HepG2 (cell line): ENCODE results near the gene FOXA3. TPM values are rescaled to one million over a fixed set of nuclear protein-coding genes. Genes with fewer than 3 reads are reported as not detected.

Source experiments
- BORCS8-MEF2B ChIP-seq: sonication (generic); formaldehyde crosslinking; IDR thresholded peaks from 2 replicates; pipeline ENCODE4 v1.8.0; 2022; ENCODE audit warnings: mild to moderate bottlenecking, missing genetic modification reagents
- ELF3 ChIP-seq: IDR thresholded peaks from 2 replicates; pipeline ENCODE4 v1.6.1; 2016; ENCODE audit warnings: missing genetic modification reagents, missing compliant biosample characterization
- HNF1B ChIP-seq: sonication (generic); formaldehyde crosslinking; IDR thresholded peaks from 2 replicates; pipeline ENCODE4 v1.5.1; 2020; ENCODE audit warnings: mild to moderate bottlenecking, moderate library complexity, missing genetic modification reagents
- KAT8 ChIP-seq: IDR thresholded peaks from 2 replicates; pipeline ENCODE4 v1.6.1; 2016; ENCODE audit warnings: missing genetic modification reagents, missing compliant biosample characterization
- SNAI1 ChIP-seq: sonication (generic); formaldehyde crosslinking; IDR thresholded peaks from 2 replicates; pipeline ENCODE4 v1.5.0; 2020; ENCODE audit warnings: mild to moderate bottlenecking, missing genetic modification reagents, borderline replicate concordance
- SPEN ChIP-seq: sonication (generic); formaldehyde crosslinking; IDR thresholded peaks from 2 replicates; pipeline ENCODE4 v1.5.1; 2020; ENCODE audit warnings: low read depth, mild to moderate bottlenecking, missing genetic modification reagents
- TGIF2 ChIP-seq: IDR thresholded peaks from 2 replicates; pipeline ENCODE4 v1.6.1; 2016; ENCODE audit warnings: control low read depth, missing compliant biosample characterization
- TP53 ChIP-seq: sonication (generic); formaldehyde crosslinking; conservative IDR thresholded peaks from 2 replicates; pipeline ENCODE4 v1.4.0; 2020; ENCODE audit warnings: missing genetic modification reagents
- WIZ ChIP-seq: sonication (generic); formaldehyde crosslinking; IDR thresholded peaks from 2 replicates; pipeline ENCODE4 v1.5.1; 2020; ENCODE audit warnings: mild to moderate bottlenecking, missing genetic modification reagents
- ZFP36L1 ChIP-seq: sonication (generic); formaldehyde crosslinking; IDR thresholded peaks from 2 replicates; pipeline ENCODE4 v1.8.0; 2022; ENCODE audit warnings: mild to moderate bottlenecking, missing genetic modification reagents, moderate library complexity
- ZFP82 ChIP-seq: sonication (generic); formaldehyde crosslinking; IDR thresholded peaks from 2 replicates; pipeline ENCODE4 v1.5.1; 2020; ENCODE audit warnings: mild to moderate bottlenecking, missing genetic modification reagents, borderline replicate concordance
- ZHX1 ChIP-seq: sonication (generic); formaldehyde crosslinking; IDR thresholded peaks from 2 replicates; pipeline ENCODE4 v1.8.1; 2022; ENCODE audit warnings: low read depth, mild to moderate bottlenecking, missing genetic modification reagents
- ZNF234 ChIP-seq: sonication (generic); formaldehyde crosslinking; conservative IDR thresholded peaks from 2 replicates; pipeline ENCODE4 v1.5.1; 2020; ENCODE audit warnings: mild to moderate bottlenecking, missing genetic modification reagents
- ZNF598 ChIP-seq: sonication (generic); formaldehyde crosslinking; IDR thresholded peaks from 2 replicates; pipeline ENCODE4 v1.5.1; 2020; ENCODE audit warnings: mild to moderate bottlenecking, missing genetic modification reagents, borderline replicate concordance
- polyA plus RNA-seq, 8 experiments: library from polyadenylated mRNA; depleted of rRNA in 3 of 8; stranded (reverse) in 7 of 8; unstranded in 1 of 8; fragments of >200 nt; fragmentation: Illumina TruSeq in 4 of 8; extraction: Trizol in 4 of 8; gene quantifications; 2 replicates each; pipeline versions ENCODE4 v1.2.1 to v1.2.3, GENCODE V29; 2011 to 2016; ENCODE audit warnings: low read depth in 4 of 8, missing spikeins in 1 of 8, mixed read lengths in 1 of 8; ENCODE audit not compliant: insufficient read depth in 1 of 8
- total RNA-seq, 5 experiments: library from RNA; depleted of rRNA; stranded (reverse); fragments of >200 nt; fragmentation: Illumina TruSeq; extraction: Trizol; gene quantifications; 2 replicates each; pipeline ENCODE4 v1.2.3, GENCODE V29; 2016; ENCODE audit warnings: low read depth in 1 of 5
- TF ChIP-seq, protein P1 (sequence below): IDR thresholded peaks from 2 replicates; pipeline ENCODE4 v1.6.1; 2012; ENCODE audit warnings: low read length, improper control_type of control experiment
- TF ChIP-seq, protein P2 (sequence below): sonication (generic); formaldehyde crosslinking; IDR thresholded peaks from 2 replicates; pipeline ENCODE4 v1.8.1; 2023; ENCODE audit warnings: missing genetic modification reagents, inconsistent platforms, borderline replicate concordance
- TF ChIP-seq, protein P3 (sequence below): sonication (generic); formaldehyde crosslinking; IDR thresholded peaks from 2 replicates; pipeline ENCODE4 v1.8.1; 2023; ENCODE audit warnings: mild to moderate bottlenecking, missing genetic modification reagents, borderline replicate concordance
- TF ChIP-seq, protein P4 (sequence below): sonication (generic); formaldehyde crosslinking; IDR thresholded peaks from 2 replicates; pipeline ENCODE4 v1.8.0; 2022; ENCODE audit warnings: mild to moderate bottlenecking, missing genetic modification reagents; ENCODE audit not compliant: insufficient replicate concordance

The FOXA3 gene
- total and polyA plus RNA-seq, 2 of the 13 experiments (the other 11 are each of a cell fraction or from before 2014, with no cell fraction given), result 29.8 to 47.6 TPM

DNA sequence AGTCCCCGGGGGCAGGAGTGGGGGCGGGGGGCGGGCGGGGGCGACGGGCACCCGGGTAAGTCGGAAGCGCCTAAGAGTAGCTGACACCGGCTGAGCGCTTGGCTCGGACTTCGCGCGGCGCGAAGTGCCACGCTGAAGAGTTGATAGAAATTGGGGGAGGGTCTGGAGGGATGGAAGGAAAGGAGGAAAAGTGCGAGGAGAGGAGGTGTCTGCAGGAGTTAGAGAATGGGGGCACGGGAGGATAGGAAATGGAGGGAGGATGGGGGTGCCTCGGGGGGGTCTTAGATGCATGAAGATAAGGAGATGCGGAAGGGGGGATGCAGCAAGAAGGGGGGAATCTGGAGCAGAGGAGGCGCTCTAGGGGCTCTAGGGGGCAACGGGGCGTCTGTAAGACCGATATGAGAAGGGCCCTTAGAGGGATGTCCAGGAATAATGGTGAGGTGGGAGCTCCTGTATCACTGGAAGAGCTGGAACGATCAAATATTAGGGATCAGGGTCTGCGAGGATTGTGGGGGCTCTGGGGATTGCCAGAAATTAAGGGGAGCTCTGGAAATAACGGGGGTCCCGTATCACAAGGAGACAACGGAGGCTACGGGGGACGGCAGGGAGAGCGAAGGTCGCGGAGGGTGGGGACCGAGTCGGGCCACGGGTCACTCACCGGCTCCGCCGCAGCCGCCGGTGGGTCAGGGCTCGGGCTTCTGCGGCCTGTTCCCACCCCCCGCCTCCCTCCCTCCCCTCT lies 38.0 kb downstream of the FOXA3 start, which contains the start of gene MYPOP (continued):
- TF ChIP-seq HNF1B (CRISPR knock-in tag) (no peak), KAT8 (no peak), SPEN (CRISPR knock-in tag) (no peak; the same call in 1 of the 2 replicates), SNAI1 (CRISPR knock-in tag) (no peak), ELF3 (CRISPR knock-in tag) (no peak), TGIF2 (CRISPR knock-in tag) (no peak), ZFP36L1 (CRISPR knock-in tag) (no peak), ZHX1 (CRISPR knock-in tag) (no peak), TP53 (CRISPR knock-in tag) (no peak), ZFP82 (0 out of 2 replicates have a peak, but pooled peaks have one; percentile 3), ZNF598 (CRISPR knock-in tag) (no peak), WIZ (CRISPR knock-in tag) (no peak), ZNF234 (CRISPR knock-in tag) (no peak), BORCS8-MEF2B (no peak; the same call in 1 of the 2 replicates)
- TF ChIP-seq, protein P1, sequence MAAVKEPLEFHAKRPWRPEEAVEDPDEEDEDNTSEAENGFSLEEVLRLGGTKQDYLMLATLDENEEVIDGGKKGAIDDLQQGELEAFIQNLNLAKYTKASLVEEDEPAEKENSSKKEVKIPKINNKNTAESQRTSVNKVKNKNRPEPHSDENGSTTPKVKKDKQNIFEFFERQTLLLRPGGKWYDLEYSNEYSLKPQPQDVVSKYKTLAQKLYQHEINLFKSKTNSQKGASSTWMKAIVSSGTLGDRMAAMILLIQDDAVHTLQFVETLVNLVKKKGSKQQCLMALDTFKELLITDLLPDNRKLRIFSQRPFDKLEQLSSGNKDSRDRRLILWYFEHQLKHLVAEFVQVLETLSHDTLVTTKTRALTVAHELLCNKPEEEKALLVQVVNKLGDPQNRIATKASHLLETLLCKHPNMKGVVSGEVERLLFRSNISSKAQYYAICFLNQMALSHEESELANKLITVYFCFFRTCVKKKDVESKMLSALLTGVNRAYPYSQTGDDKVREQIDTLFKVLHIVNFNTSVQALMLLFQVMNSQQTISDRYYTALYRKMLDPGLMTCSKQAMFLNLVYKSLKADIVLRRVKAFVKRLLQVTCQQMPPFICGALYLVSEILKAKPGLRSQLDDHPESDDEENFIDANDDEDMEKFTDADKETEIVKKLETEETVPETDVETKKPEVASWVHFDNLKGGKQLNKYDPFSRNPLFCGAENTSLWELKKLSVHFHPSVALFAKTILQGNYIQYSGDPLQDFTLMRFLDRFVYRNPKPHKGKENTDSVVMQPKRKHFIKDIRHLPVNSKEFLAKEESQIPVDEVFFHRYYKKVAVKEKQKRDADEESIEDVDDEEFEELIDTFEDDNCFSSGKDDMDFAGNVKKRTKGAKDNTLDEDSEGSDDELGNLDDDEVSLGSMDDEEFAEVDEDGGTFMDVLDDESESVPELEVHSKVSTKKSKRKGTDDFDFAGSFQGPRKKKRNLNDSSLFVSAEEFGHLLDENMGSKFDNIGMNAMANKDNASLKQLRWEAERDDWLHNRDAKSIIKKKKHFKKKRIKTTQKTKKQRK, result no peak
- TF ChIP-seq, protein P2, sequence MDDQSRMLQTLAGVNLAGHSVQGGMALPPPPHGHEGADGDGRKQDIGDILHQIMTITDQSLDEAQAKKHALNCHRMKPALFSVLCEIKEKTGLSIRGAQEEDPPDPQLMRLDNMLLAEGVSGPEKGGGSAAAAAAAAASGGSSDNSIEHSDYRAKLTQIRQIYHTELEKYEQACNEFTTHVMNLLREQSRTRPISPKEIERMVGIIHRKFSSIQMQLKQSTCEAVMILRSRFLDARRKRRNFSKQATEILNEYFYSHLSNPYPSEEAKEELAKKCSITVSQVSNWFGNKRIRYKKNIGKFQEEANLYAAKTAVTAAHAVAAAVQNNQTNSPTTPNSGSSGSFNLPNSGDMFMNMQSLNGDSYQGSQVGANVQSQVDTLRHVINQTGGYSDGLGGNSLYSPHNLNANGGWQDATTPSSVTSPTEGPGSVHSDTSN (CRISPR knock-in tag), result no peak
- TF ChIP-seq, protein P3, sequence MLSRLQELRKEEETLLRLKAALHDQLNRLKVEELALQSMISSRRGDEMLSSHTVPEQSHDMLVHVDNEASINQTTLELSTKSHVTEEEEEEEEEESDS (CRISPR knock-in tag), result no peak
- TF ChIP-seq, protein P4, sequence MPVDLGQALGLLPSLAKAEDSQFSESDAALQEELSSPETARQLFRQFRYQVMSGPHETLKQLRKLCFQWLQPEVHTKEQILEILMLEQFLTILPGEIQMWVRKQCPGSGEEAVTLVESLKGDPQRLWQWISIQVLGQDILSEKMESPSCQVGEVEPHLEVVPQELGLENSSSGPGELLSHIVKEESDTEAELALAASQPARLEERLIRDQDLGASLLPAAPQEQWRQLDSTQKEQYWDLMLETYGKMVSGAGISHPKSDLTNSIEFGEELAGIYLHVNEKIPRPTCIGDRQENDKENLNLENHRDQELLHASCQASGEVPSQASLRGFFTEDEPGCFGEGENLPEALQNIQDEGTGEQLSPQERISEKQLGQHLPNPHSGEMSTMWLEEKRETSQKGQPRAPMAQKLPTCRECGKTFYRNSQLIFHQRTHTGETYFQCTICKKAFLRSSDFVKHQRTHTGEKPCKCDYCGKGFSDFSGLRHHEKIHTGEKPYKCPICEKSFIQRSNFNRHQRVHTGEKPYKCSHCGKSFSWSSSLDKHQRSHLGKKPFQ, result peak; percentile 36
